Measurements from ENCODE around the gene FRMD1.
A peak's percentile ranks its signal among the peaks of the same experiment; 100 is the strongest.

Gene FRMD1

GRCh38 chr6:168075216-168075615 lies 3.8 kb downstream of the FRMD1 start:
- no peaks in the 10 kb centered on the region for H3K27me3 ChIP-seq (ENCODE audit: insufficient read depth, low read depth, severe bottlenecking)
- H3K4me3 ChIP-seq (ENCODE audit: low read depth, low read length): no peak overlapping the region
- H3K36me3 ChIP-seq: no peaks in the 10 kb centered on the region
- TF ChIP-seq CTCF (IDR thresholded peaks at IDR 0.05; ENCODE audit: low read depth, low read length): no peak
- no peaks in the 10 kb centered on the region for H3K9me3 ChIP-seq (ENCODE audit: severe bottlenecking)
- H3K27ac ChIP-seq: no peak overlapping the region
- no peak for DNase-seq

- Histone ChIP-seq H3K36me3 (no peaks in the 10 kb centered on the region), H3K27ac (no peak overlapping the region), H3K4me3 (ENCODE audit: low read depth, low read length) (no peak overlapping the region), H3K9me3 (ENCODE audit: severe bottlenecking) (no peaks in the 10 kb centered on the region), H3K27me3 (ENCODE audit: insufficient read depth, low read depth, severe bottlenecking) (no peaks in the 10 kb centered on the region)
- TF ChIP-seq CTCF (IDR thresholded peaks at IDR 0.05; ENCODE audit: low read depth, low read length): no peak
- DNase-seq: no peak
Measured at GRCh38 chr6:168073937-168074730, 4.9 kb downstream of the FRMD1 start.

GRCh38 chr6:168072730-168073129 lies 6.3 kb downstream of the FRMD1 start:
- Histone ChIP-seq H3K36me3 (no peaks in the 10 kb centered on the region), H3K4me3 (ENCODE audit: low read depth, low read length) (no peak overlapping the region), H3K9me3 (ENCODE audit: severe bottlenecking) (no peaks in the 10 kb centered on the region), H3K27me3 (ENCODE audit: insufficient read depth, low read depth, severe bottlenecking) (no peaks in the 10 kb centered on the region), H3K27ac (no peak overlapping the region)
- no peak for DNase-seq
- no peak for TF ChIP-seq CTCF (IDR thresholded peaks at IDR 0.05; ENCODE audit: low read depth, low read length)

- H3K27me3 ChIP-seq (ENCODE audit: insufficient read depth, low read depth, severe bottlenecking): no peaks in the 10 kb centered on the region
- H3K36me3 ChIP-seq: no peaks in the 10 kb centered on the region
- no peak overlapping the region for H3K4me3 ChIP-seq (ENCODE audit: low read depth, low read length)
- no peak for DNase-seq
- no peak overlapping the region for H3K27ac ChIP-seq
- no peaks in the 10 kb centered on the region for H3K9me3 ChIP-seq (ENCODE audit: severe bottlenecking)
- no peak for TF ChIP-seq CTCF (IDR thresholded peaks at IDR 0.05; ENCODE audit: low read depth, low read length)
Measured at GRCh38 chr6:168072261-168072660, 6.8 kb downstream of the FRMD1 start.

- no peaks in the 10 kb centered on the region for H3K27me3 ChIP-seq (ENCODE audit: insufficient read depth, low read depth, severe bottlenecking)
- H3K27ac ChIP-seq: no peak overlapping the region
- no peaks in the 10 kb centered on the region for H3K9me3 ChIP-seq (ENCODE audit: severe bottlenecking)
- H3K4me3 ChIP-seq (ENCODE audit: low read depth, low read length): no peak overlapping the region
- no peak for DNase-seq
- 0 out of 2 replicates have a peak, but pooled peaks have one; percentile 8 for TF ChIP-seq CTCF (IDR thresholded peaks at IDR 0.05; ENCODE audit: low read depth, low read length)
- H3K36me3 ChIP-seq: no peaks in the 10 kb centered on the region
Measured at GRCh38 chr6:168071620-168072019, 7.4 kb downstream of the FRMD1 start.

GRCh38 chr6:168070804-168071203 lies 8.2 kb downstream of the FRMD1 start:
- no peaks in the 10 kb centered on the region for H3K36me3 ChIP-seq
- H3K27ac ChIP-seq: no peak overlapping the region
- H3K4me3 ChIP-seq (ENCODE audit: low read depth, low read length): no peak overlapping the region
- no peaks in the 10 kb centered on the region for H3K9me3 ChIP-seq (ENCODE audit: severe bottlenecking)
- no peak for TF ChIP-seq CTCF (IDR thresholded peaks at IDR 0.05; ENCODE audit: low read depth, low read length)
- H3K27me3 ChIP-seq (ENCODE audit: insufficient read depth, low read depth, severe bottlenecking): no peaks in the 10 kb centered on the region
- DNase-seq: no peak
